ENCODE results near the gene DECR2. TPM values are rescaled to one million over a fixed set of nuclear protein-coding genes. Genes with fewer than 3 reads are reported as not detected.

The DECR2 gene
- total and polyA plus RNA-seq, 2 of the 4 experiments (the other 2 are of a cell fraction) = 3.9 to 26.7 TPM

GRCh38 chr16:372302-372983 is 29.2 kb upstream of the DECR2 start:
- dilution Hi-C loops (cut with HindIII; ENCODE audit: low sequenced_read_pairs, unreplicated experiment) = no loop called here
- H2BK120ac ChIP-seq (ENCODE audit: low read depth, low read length) = no peak overlapping the region
- no peak for ATAC-seq (ENCODE audit: low read depth)

More at GRCh38 chr16:372302-372983, 29.2 kb upstream of the DECR2 start:
- no peaks in the 10 kb centered on the region for H4K20me1 ChIP-seq (ENCODE audit: insufficient read depth, low read length)
- no peak overlapping the region for H3K14ac ChIP-seq (replicated peaks; ENCODE audit: low read depth, low read length)
- no peak overlapping the region for H4K91ac ChIP-seq (ENCODE audit: insufficient read depth, low read depth, low read length)
- TF ChIP-seq CEBPB (IDR thresholded peaks at IDR 0.05; ENCODE audit: low read depth, low read length) (no peak), MAZ (IDR thresholded peaks at IDR 0.05; ENCODE audit: borderline replicate concordance, low read depth, low read length) (no peak), USF2 (IDR thresholded peaks at IDR 0.05; ENCODE audit: low read depth, low read length) (no peak), RAD21 (IDR thresholded peaks at IDR 0.05; ENCODE audit: low read length) (no peak), ELK1 (IDR thresholded peaks at IDR 0.05; ENCODE audit: borderline replicate concordance, low read depth, low read length) (no peak), RFX5 (IDR thresholded peaks at IDR 0.05; ENCODE audit: low read depth, low read length) (no peak), POLR2A (IDR thresholded peaks at IDR 0.05; ENCODE audit: low read depth, low read length) (no peak), NFE2L2 (IDR thresholded peaks at IDR 0.05; ENCODE audit: low read depth, low read length) (no peak), MXI1 (IDR thresholded peaks at IDR 0.05; ENCODE audit: borderline replicate concordance, low read depth, low read length) (no peak), RCOR1 (IDR thresholded peaks at IDR 0.05; ENCODE audit: insufficient replicate concordance, low read length) (no peak), FOS (IDR thresholded peaks at IDR 0.05; ENCODE audit: low read depth, low read length) (no peak), MAFK (IDR thresholded peaks at IDR 0.05; ENCODE audit: low read depth, low read length) (no peak), CHD1 (IDR thresholded peaks at IDR 0.05; ENCODE audit: low read depth, low read length) (no peak), SMC3 (IDR thresholded peaks at IDR 0.05; ENCODE audit: low read depth, low read length) (no peak), BHLHE40 (IDR thresholded peaks at IDR 0.05; ENCODE audit: low read depth, low read length) (no peak)
- TF ChIP-seq, protein P1, sequence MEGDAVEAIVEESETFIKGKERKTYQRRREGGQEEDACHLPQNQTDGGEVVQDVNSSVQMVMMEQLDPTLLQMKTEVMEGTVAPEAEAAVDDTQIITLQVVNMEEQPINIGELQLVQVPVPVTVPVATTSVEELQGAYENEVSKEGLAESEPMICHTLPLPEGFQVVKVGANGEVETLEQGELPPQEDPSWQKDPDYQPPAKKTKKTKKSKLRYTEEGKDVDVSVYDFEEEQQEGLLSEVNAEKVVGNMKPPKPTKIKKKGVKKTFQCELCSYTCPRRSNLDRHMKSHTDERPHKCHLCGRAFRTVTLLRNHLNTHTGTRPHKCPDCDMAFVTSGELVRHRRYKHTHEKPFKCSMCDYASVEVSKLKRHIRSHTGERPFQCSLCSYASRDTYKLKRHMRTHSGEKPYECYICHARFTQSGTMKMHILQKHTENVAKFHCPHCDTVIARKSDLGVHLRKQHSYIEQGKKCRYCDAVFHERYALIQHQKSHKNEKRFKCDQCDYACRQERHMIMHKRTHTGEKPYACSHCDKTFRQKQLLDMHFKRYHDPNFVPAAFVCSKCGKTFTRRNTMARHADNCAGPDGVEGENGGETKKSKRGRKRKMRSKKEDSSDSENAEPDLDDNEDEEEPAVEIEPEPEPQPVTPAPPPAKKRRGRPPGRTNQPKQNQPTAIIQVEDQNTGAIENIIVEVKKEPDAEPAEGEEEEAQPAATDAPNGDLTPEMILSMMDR (conservative IDR thresholded peaks at IDR 0.05; ENCODE audit: low read depth, low read length) = no peak
- WGBS, 2 experiments (ENCODE audit: extremely low coverage in 2 of 2, insufficient read length in 1 of 2) = 90% methylated on average over 11 of the region's 19 CpGs; no CpG with 5 or more reads in 1 of the 2 experiments
- no peak overlapping the region for H3K27ac ChIP-seq (ENCODE audit: insufficient read depth, low read length)
- no peak overlapping the region for H4K8ac ChIP-seq (ENCODE audit: low read depth in 2 of 2, low read length in 2 of 2)
- H2AK5ac ChIP-seq (ENCODE audit: low read depth, low read length) = no peak overlapping the region
- H3K18ac ChIP-seq (ENCODE audit: low read depth, low read length) = no peak overlapping the region
- ChIA-PET POLR2A (ENCODE audit: unreplicated experiment) (no interaction called here), CTCF (no interaction called here)
- intact Hi-C loops (cut with micrococcal nuclease) = no loop called here
- DNase-seq = no peak
- no peak overlapping the region for H4K5ac ChIP-seq (ENCODE audit: low read depth, low read length)
- H3K4me3 ChIP-seq (ENCODE audit: insufficient read depth, low read depth, low read length) = no peak overlapping the region
- no peaks in the 10 kb centered on the region for H3K27me3 ChIP-seq (ENCODE audit: control insufficient read depth, insufficient read depth, low read length)
- H3K4me1 ChIP-seq (ENCODE audit: control insufficient read depth, insufficient read depth, low read length) = peaks cover 7% of the 10 kb centered on the region; the same call in 1 of the 2 replicates
- no peaks in the 10 kb centered on the region for H3K9me1 ChIP-seq (ENCODE audit: insufficient read depth, low read length)
- no peak overlapping the region for H3K56ac ChIP-seq (ENCODE audit: extremely low read depth, insufficient read depth, low read length)
- H3K4me2 ChIP-seq (ENCODE audit: low read depth, low read length) = no peak overlapping the region
- H2BK15ac ChIP-seq (ENCODE audit: low read depth, low read length) = no peak overlapping the region
- H3K36me3 ChIP-seq (ENCODE audit: control insufficient read depth, insufficient read depth, low read length) = peaks cover 75% of the 10 kb centered on the region
- in situ Hi-C loops (cut with MboI; ENCODE audit: low sequenced_read_pairs) = no loop called here
- H3K79me1 ChIP-seq (ENCODE audit: low read depth in 1 of 2, low read length in 2 of 2) = peaks cover 4 to 11% of the 10 kb centered on the region in 2 experiments; a peak in 2 of 4 replicates
- H2AFZ ChIP-seq (replicated peaks; ENCODE audit: low read length, poor library complexity) = no peak overlapping the region
- H3K4ac ChIP-seq (ENCODE audit: low read depth, low read length) = no peak overlapping the region
- no peaks in the 10 kb centered on the region for H3K9me3 ChIP-seq (ENCODE audit: control insufficient read depth, insufficient read depth, low read length)
- H2BK20ac ChIP-seq (ENCODE audit: low read depth, low read length) = no peak overlapping the region
- no peak overlapping the region for H2BK5ac ChIP-seq (ENCODE audit: low read depth, low read length, poor library complexity, severe bottlenecking)
- no peak overlapping the region for H3K23ac ChIP-seq (ENCODE audit: low read depth, low read length)
- BruUV-seq (replicated peaks) = no TSS peak
- H2AK9ac ChIP-seq (replicated peaks; ENCODE audit: low read depth, low read length, poor library complexity) = no peak overlapping the region
- no peak overlapping the region for H3K9ac ChIP-seq (ENCODE audit: low read depth, low read length)

All from IMR-90 (cell line).